ENCODE measurements around the gene PPM1J.
A peak's percentile ranks its signal among the peaks of the same experiment; 100 is the strongest.

Gene PPM1J

DNA sequence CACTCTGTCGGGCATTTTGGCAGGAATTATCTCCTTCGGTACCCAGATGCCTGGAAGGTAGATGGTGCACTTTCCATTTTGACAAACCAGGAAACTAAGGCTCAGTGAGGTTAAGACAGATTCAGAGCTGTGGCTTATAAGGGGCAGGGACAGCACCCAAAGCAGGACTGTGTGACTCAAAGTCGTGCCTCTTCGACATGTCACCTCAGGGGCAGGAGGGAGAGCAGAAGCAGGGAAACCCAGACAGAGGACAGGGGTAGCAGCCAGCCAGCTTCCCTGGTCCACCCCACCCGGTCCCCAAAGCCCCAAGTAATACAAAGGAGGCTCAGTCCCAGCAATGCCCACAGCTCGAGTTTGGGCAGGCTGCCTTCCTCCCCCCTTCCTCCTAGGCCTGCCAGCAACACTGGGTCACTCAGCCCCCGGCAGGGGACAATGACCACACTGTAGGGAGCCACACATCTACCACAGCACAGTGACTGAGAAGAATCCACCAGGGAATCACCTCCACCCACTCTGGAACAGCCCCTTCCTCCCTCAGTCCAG lies 10.7 kb downstream of the PPM1J start:
- no peak for DNase-seq

DNA sequence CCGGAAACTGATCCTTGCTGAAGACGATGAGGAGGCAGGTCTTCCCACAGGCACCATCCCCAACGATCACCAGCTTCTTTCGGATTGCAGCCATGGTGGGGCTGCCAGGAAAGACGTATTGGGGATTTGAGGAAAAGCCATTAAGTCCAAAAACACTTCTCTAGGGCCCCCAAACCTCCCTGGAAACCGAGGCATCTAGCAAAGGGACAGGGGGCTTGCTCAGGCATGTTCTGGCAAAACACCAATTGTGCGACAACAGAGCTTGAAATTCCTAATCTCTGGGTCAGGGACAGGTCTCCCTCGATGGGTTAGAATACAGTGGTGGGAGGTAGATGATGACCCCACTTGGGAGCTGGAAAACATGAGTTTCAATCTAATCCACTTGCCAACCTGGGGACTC lies 11.4 kb downstream of the PPM1J start:
- DNase-seq = no peak

DNA sequence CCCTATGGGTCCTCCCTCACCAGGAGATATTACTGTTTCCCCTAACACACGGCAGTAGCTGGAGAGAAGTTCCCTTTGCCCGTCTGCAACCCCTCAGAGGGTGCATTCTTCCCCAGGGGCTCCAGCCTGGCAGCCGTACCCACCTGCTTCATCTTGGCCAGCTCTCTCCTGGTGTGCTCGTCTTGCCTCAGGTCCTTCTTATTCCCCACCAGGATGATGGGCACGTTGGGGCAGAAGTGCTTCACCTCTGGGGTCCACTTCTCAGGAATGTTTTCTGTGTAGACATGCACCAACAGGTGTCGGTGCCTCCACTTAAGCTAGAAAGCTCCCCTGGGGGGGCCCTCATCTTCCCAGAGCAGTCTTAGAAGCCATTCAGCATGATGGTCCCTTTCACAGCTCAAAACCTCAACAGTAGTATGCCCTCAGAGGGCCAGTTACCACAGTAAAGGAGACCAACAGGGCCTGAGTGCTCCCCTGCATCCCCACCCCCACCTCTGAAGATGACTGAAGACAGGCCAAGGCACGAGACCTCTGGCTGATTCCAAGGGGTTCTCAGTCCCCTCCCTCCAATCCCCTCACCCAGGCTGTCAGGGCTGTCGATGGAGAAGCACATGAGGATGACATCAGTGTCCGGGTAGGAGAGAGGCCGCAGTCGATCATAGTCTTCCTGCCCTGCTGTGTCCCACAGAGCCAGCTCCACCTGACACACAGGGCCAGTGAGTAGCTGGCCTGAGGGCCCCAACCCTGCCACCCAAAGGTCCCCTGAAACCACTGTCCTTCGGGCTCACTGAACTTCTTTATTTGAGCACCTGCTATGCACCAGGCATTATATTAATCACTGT lies 12.5 kb downstream of the PPM1J start:
- no peak for DNase-seq

DNA sequence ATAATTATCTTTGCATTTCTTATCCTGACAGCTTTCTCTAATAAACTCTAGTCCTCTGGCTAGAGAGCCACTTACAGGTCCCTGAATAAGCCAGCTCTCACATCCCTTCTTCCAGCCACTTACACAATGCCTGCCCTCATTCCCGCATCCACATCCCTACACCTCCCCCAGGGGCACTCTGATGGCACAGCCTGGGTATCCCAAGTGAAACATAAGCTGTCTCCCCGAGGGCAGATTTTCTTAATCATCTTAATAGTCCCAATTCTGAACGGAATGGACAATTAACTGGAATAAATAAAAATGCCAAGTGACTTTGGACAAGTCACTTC lies 13.1 kb downstream of the PPM1J start:
- no peak for DNase-seq

DNA sequence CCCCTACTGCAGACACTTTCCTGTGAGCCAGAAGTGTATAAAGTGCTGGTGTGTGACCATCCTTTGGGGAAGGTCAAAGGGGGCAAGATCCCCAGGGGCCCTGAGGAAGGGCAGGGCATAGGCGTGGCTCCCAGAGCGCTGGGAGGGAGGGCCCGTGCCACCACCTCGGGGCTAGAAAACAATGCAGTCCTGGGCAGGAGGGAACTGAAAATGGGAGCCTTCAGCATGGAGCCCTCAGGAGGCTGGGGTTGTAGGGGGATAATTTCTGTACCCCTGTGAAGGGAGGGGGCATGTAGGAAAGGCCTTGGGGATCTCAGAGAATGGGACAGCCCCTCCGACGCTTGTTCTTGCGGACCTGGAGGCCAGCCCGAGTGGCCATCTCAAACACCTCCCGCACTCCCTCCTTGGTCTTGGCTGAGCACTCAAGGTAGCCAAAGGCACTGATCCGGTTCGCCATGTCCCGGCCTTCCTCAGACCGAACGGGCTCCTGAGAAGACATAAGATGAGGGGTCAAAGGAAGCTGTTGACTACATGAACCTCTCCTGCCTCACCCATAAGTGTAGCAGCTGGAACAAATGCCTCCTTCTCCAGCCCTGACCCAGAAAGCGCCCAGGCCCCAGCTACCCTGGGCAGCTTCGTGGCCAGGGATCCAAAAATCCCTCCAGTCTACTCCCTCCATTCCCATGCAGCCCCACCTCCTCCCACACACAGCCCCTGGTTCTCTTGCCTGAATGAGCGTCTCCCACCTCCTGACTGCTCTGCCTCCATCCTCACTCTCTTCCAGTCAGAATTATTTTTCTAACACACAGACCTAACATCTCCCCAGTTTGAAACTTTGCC lies 13.7 kb downstream of the PPM1J start:
- no peak for DNase-seq

DNA sequence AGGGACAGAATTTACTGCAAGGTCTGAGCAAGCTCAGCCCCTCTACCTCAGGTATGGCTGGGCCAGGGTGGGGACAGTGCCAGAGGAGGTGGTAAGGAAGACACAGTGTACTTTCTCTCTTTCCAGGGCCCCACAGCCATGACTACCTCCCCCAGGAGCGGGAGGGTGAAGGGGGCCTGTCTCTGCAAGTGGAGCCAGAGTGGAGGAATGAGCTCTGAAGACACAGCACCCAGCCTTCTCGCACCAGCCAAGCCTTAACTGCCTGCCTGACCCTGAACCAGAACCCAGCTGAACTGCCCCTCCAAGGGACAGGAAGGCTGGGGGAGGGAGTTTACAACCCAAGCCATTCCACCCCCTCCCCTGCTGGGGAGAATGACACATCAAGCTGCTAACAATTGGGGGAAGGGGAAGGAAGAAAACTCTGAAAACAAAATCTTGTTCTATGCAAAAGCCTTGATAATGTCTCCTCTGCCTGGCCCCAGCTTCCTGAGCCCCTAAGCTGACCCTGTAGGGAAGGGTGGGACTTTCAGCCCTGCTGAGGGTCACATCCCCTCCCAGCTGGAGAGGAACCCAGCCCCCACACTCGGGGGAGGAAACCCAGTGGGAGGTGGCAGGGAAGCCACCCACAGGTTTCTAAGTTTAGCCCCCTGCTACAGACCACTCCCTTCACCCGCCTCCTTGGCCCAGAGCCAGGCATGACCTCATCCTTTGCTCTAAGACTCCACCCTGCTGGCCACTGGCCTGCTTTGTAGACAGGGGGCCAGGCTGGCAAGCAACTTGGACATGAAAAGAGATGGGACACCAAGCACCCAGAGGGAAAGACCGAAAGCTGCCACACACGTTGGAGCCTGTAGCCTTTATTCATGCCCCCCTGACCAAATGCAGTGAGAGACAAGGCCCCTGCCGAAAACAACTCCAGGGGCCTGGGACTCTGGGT lies 14.6 kb downstream of the PPM1J start:
- peak; percentile 59 to 60 for DNase-seq

DNA sequence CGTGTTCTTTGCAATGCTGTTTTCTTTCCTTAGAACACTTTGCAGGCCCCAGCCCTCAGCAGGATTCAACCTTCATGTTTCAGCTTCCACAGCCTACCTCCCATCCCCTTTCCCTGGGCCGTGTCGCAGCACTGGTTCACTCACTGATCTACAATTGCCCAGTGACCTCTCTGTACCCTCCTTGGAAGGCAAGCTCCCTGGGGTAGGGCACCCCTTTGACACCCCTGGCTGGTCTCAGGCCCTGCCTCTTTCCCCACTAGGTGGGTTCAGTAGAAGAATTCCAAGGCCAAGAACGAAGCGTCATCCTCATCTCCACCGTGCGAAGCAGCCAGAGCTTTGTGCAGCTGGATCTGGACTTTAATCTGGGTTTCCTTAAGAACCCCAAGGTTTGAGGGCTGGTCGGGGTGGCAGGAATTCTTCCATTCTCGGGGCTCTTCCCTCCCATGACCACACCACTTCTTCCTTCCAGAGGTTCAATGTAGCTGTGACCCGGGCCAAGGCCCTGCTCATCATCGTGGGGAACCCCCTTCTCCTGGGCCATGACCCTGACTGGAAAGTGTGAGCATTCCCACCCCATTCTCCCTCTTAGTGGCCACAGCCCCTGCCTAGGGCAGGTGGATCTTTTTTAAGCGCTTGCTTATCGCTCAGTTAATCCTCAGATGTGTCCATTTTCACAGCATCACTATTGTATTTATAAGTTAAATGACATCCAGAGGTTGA lies 15.5 kb downstream of the PPM1J start:
- no peak for DNase-seq

DNA sequence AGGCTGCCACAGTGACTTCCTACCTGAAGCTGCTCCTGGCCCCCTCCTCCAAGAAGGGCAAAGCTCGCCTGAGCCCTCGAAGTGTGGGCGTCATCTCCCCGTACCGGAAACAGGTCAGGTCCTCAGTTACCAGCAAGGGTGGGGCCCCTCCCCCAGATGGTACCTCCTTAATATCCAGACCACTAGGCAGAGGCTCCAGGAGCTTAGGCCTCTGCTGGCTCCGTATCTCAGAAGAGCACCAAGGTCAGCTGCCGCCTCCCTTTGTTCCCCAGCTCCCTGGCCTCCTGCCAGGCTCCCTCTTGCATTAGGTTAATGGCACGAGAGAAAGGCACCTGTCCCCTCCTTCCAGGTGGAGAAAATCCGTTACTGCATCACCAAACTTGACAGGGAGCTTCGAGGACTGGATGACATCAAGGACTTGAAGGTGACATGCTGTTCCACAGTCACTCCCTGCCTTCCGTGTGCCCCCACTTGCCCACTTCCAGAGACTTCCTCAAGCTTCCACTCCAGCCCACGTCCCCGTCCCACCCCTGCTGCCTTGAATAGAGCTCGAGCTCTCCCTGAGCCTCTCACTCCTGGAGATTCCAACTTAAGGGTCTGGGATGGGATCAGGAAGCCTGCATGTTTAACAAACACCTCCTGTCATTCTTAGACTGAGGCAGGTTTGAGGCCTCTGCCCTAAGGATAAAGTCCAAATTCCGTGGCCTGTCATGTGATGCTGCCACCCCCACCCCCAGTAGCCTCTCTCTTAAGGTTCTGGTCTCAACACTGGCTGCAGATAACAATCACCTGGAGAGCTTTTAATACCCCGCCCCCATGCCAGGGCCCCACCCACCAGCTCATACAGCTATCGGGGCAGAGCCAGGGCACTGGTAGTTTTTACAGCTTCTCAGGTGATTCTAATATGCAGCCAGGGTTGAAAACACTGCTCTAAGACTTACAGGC lies 16.5 kb downstream of the PPM1J start:
- DNase-seq = no peak

DNA sequence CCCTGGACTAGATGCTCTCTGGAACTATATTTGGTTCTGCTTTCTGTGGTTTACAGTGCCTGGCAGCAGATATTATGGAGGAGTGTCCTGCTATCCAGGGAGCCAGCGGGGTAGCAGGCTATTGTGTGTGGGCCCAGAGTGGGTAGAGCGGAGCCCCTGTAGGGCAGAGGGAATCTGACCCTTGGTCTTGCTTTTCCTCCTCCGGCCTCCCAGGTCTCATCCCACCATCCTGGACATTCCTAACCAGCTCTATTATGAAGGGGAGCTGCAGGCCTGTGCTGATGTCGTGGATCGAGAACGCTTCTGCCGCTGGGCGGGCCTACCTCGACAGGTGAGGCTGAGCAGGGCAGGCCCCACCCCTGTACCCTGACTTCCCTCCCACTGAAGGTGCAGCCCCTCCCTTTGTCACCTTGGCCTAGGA lies 17.3 kb downstream of the PPM1J start:
- DNase-seq = no peak

DNA sequence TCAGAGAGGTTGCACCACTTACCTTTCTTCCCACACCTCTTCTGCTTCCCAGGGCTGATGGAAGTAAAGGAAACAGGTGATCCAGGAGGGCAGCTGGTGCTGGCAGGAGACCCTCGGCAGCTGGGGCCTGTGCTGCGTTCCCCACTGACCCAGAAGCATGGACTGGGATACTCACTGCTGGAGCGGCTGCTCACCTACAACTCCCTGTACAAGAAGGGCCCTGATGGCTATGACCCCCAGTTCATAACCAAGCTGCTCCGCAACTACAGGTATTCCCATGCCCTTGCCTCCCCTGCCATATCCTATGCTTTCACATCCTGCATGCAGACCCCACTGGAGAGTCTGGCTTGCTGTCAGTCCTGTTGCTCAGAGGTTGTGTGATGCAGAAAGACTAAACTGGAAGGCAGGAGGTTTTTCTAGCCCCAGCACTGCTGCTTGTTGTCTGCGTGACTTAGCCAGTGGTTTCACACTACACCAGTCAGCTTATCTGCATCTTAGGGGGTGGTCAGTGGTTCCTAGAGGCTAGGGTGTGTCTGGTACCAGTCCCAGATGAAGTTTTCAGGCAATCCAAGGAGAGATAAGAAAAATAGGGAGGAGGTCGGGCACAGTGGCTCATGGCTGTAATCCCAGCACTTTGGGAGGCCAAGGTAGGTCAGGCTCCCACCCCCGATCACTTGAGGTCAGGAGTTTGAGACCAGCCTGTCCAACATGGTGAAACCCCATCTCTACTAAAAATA lies 18.4 kb downstream of the PPM1J start:
- no peak for DNase-seq

DNA sequence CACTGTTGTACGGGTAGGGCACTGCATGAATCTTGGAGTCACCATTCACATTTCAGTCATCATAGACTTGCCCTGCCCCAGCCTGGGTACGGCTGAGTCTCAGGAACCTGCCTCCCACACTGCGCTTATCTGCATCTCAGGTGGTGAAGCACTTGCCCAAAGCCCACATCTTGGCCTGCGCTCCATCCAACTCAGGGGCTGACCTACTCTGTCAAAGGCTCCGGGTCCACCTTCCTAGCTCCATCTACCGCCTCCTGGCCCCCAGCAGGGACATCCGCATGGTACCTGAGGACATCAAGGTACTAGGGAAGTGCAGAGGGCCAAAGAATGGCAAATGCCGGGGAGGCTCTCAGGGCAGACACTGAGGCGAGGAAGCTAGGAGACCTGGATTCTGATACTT lies 19.9 kb downstream of the PPM1J start:
- no peak for DNase-seq

DNA sequence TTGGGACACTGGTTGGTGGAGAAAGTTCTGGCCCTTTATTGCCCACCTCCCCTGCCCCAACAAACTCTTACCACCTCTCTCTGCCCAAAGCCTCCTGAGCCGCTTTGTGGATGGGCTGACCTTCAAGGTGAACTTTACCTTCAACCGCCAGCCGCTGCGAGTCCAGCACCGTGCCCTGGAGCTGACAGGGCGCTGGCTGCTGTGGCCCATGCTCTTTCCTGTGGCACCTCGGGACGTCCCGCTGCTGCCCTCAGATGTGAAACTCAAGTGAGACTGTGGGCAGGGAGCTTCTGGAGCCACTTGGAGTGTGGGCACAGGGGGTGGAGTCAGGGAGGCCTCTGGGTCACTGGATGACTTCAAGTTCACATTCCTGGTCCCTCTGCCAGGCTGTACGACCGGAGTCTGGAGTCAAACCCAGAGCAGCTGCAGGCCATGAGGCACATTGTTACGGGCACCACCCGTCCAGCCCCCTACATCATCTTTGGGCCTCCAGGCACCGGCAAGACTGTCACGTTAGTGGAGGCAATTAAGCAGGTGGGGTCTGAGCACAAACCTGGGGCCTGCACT lies 20.7 kb downstream of the PPM1J start:
- no peak for DNase-seq

DNA sequence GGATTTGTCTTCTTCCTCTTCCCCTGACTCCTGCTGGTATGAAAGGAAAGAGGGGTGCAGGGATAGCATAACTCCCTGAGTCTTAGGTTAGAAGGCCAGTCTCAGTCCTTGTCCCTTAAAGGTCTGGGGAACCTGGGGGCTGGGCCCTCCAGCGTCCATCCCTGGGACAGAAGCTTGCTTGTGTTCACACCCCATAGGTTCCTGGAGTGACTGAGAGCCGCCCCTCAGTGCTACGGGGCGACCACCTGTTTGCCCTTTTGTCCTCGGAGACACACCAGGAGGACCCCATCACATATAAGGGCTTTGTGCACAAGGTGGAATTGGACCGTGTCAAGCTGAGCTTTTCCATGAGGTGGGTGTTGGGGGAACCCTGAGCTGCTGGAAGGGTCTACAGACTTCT lies 21.3 kb downstream of the PPM1J start:
- no peak for DNase-seq

DNA sequence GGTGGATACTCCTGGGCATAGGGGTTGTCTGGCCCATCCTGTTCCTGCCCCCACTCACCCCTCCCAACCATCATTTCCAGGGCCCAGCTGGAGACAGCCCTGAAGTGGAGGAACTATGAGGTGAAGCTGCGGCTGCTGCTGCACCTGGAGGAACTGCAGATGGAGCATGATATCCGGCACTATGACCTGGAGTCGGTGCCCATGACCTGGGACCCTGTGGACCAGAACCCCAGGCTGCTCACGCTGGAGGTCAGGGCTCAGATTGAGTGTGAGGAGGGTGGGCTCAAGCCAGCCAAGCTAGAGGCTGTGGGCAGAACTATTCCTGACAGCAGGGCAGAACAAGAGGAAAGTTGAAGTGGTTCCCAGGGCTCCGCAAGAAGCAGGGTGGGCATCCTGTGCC lies 22.5 kb downstream of the PPM1J start:
- DNase-seq = no peak

DNA sequence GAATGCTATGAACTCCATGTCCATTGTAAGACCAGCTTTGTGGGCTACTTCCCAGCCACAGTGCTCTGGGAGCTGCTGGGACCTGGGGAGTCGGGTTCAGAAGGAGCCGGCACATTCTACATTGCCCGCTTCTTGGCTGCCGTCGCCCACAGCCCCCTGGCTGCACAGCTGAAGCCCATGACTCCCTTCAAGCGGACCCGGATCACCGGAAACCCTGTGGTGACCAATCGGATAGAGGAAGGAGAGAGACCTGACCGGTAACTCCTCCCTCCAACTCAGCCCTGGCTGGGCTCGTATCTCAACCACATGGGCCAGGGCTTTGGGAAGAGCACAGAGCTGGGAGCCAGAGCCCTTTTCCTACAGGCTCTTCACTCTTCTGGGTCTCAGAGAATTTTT lies 25.3 kb downstream of the PPM1J start:
- DNase-seq = no peak

DNA sequence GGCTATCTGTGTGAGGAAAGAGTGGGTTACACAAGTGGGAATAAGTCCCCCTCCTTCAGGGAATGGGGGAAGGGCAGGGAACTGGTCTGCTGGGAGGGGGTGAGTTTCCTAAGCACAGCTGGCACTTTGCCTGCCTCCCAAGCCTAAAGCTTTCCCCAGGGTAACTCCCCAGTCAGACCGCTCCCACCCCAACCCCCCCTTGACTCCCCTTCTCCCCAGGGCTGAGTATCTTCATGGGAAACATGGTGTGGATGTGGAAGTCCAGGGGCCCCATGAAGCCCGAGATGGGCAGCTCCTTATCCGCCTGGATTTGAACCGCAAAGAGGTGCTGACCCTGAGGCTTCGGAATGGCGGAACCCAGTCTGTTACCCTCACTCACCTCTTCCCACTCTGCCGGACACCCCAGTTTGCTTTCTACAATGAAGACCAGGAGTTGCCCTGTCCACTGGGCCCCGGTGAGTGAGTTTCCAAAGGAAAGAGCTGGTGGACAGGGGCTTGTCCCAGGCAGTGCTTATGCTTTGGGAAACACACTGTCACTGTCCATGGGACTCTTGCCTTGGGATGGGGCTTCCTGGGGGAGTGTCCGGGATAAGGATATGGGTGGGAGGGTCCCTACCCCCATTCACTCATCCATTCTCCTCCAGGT lies 25.8 kb downstream of the PPM1J start:
- DNase-seq = no peak

DNA sequence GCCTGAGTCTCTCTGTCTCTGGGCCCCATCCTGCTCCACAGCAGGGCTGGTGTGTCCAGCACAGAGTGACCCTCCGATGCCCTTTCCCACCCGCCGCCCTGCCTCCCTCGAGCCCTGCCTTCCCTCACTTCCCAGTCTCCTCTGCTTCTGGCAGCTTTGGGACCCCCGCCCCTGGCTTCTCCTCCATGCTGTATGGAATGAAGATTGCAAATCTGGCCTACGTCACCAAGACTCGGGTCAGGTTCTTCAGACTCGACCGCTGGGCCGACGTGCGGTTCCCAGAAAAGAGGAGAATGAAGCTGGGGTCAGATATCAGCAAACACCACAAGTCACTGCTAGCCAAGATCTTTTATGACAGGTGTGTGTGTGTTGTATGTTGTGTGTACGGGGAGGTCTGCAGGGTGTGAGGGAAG lies 26.3 kb downstream of the PPM1J start:
- DNase-seq = no peak

DNA sequence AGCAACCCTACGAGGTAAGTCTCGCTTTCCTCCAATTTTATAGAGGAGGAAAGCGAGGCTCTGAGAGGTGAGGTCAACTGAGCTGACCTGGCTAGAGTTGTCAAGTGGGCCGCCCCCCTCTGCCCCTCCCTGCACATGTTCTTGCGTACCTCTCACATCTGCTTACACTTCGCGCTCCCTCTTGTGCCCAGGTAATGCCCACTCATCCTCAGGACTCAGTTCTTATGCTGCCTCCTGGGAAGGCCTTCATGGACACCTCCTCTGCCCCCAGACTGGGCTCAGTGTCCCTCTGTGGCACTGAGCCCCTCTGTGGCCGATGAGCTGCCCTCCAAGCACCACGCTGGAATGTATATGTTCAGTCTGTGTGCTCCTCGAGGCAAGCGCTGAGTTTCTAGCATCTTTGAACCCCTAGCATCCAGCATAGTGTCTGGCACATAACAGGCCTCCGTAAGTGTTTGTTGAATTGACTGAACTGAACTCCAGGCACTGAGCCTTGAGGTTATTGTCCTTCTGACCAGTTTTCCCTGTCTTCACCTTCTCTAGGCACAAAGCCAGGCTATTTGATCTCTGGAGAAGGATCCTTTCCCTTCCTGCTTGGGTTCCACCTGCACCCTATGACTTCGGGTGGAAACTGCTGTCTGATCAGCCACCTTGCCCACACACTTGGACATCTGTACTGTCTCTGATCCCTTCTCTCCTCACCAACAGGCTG lies 27.2 kb downstream of the PPM1J start:
- no peak for DNase-seq

DNA sequence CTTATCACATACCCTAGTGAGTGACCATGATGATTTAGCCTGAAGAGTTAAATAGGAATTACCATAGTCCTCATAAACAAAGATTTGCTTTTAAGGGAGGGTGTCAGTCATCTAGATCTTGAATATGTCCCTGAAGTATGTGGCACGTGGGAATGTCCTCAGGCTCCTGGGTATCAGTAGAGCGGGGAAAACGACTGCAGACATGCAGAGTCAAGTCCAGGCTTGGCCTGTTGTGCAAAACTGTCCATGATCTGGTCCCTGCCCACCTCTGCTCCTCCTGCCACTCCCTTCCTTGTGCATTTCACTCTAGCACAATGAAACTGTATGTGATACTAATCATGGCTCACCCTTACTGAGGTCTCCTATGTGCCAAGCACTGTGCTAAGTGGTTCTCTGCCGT lies 27.8 kb downstream of the PPM1J start:
- no peak for DNase-seq
